Tibial nerve (tissue), 3 donors: ENCODE results near the gene EPHB4.

ENCODE experiments used
- CTCF ChIP-seq, 5 experiments: fragments of 200-600 bp in 3 of 5; fragments of 450-650 bp in 2 of 5; sonication (generic) in 3 of 5; IDR thresholded peaks; one replicate each; pipeline ENCODE4 v1.5.1; 2016 to 2019; ENCODE audit warnings: antibody characterized with exemption in 5 of 5, mild to moderate bottlenecking in 3 of 5, moderate library complexity in 2 of 5
- POLR2A ChIP-seq, 2 donors: fragments of 450-650 bp; IDR thresholded peaks; one replicate each; pipeline ENCODE4 v1.6.1; 2017; ENCODE audit warnings: antibody characterized with exemption in 2 of 2, mild to moderate bottlenecking in 2 of 2, moderate library complexity in 2 of 2

- TF ChIP-seq CTCF (IDR thresholded peaks at IDR 0.05) (no peak), POLR2A (IDR thresholded peaks at IDR 0.05) (no peak)
These were observed 62.1 kb downstream of the EPHB4 start for GRCh38 chr7:100765250-100765649.
